T-helper 22 cell (primary cell): ENCODE data around the gene RRP36.
"Not testable (repeated sequence)": the region's sequence is repeated elsewhere in the genome, so short reads cannot be mapped to it uniquely, and the experiment has no call there.

Experiments
- DNase-seq: peaks from one replicate; pipeline ENCODE4 v3.0.0-alpha.2; 2020; ENCODE audit warnings: low read depth

Gene RRP36

DNA sequence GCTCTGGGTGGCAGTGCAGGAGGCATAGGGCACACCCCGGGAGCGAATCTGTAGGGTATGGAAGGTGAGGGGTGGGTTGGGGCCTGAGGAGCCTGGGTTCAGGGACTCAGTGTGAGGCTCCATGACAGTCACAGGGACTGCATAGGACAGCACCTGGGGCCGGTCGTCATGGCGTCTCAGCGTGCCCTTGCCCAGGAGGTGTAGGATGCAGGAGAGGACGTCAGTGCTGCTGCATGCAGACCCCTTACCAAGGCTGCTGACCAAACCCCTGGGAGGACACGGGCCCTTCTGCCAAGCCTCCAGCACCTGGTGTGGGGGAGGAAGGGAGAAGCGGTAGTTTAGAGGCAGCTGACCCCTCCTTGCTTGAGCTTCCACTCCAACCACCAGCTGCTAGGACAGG lies 16.3 kb downstream of the RRP36 start:
- DNase-seq: no peak

DNA sequence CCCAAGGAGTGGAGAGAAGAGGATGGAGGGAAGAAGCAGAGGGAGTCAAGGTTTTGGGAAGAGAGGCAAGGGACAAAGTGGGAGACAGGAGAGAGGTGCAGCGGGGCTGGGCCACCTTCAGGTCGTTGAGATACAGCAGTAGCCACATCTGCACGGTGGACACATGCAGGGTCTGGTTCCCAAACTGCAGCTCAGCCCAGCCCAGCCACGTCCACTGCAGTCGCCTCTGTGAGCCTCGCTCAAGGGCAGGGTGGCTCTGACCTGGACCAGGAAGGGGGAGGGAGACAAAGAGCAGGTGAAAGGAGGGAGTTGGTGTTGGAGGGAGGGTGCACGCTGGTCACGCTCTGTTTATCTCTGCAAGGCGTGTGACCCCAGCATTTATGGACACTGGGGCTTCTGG lies 17.3 kb downstream of the RRP36 start:
- DNase-seq: no peak

DNA sequence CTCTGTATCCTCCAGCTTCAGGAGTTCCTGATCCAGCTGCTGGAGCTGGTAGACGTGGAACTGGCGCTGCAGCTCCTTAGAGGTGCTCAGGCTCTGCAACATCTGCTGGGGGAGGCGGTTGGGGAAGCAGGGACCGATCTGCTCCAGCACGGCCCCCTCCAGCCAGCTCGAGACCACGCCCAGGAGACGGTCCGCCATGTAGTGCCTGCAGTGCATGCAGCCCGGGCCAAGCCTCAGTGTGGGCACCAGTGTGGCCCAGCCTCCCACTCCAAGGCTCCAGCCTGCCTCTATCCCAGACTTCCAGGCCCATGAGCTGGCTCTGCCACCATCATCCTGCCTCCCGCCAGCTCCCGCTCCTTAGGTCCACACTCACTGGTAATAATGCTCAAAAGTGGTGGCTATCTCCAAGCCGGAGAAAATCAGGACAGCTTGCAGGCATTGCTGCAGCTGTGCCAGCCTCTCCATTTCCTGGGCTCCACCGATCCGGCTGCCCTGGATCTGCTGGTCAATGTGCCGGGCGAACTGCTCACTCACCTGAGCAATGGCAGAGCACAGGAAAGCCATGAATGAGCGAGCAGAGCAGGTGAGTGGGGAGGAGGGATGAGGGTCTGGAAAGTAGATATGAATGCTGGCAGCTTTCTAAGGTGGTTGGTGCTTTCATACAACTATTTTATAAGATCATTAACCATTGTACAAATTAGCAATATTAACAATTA lies 19.3 kb downstream of the RRP36 start:
- DNase-seq: no peak

DNA sequence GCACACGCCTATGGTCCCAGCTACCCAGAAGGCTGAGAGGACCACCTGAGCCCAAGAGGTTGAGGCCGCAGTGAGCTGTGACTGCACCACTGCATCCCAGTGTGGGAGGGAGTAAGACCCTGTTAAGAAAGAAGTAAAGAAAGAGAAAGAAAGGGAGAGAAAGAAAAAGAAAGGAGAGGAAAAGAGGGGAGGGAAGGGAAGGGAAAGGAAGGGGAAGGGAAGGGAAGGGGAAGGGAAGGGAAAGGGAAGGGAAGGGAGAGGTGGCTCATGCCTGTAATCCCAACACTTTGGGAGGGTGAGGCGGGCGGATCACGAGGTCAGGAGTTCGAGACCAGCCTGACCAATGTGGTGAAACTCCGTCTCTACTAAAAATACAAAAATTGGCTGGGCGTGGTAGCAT lies 20.1 kb downstream of the RRP36 start:
- not testable (repeated sequence) for DNase-seq

DNA sequence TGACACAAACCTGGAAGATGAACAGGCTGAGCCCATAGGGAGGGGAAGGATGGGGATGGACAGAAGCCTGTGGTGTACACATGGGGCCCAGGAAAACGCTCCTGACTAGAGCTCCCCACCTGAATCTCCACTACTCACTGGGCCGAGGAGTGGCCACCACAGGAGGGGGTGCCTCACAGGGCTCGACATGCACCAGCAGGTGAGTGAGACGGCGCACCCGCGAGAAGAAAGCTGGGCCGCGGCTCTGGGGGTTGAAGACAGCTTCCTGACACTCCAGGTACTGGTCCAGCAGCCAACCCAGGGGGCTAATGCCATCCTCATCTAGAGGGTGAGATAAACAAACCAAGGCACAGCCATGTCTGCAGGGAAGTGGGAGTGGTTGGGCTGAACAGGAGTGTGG lies 21.9 kb downstream of the RRP36 start:
- DNase-seq: no peak

DNA sequence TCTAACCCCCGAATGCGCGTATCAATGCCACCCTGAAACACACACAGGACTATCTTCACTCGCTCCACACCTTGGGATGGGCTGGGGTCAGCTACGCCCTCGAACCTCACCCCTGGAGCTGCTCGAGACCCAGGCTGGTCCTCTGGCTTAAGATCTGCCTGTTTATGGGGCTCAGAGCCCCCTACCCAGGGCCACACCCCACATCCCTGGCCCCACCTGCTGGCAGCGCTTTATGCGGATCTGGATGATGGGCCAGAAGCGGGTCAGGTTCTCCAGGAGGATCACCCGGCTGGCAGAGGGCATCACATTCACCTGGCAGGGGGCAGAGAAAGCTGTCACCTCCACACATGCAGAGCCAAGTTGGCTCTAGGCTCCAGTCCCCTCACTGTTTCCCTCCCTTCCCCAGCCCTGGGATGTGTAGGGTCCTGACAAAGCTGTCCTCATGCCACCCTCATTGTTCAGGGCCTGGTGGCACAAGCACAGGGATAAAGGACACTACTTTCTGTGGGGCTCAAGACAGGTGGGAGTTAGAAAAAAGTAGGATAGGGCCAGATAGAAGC lies 24.0 kb downstream of the RRP36 start:
- no peak for DNase-seq

DNA sequence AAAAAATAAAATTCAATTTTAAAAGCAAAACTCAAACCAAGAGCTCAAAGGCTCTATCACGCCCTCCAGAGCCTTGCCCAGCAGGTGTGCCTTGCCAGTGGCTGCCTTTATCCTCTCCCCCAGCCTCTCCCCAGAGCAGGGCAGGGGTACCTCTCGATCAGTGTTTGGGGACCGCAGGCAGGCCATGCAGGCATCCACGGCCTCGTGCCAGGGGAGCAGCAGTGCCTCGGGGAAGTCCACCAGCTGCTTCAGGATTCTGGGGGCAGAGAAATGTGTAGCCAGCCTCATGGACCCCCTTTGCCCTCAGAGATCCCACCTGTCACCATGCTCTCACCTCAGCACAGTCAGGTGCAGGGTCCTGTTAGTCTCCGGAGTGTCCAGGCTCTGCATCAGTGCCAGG lies 26.6 kb downstream of the RRP36 start:
- no peak for DNase-seq

DNA sequence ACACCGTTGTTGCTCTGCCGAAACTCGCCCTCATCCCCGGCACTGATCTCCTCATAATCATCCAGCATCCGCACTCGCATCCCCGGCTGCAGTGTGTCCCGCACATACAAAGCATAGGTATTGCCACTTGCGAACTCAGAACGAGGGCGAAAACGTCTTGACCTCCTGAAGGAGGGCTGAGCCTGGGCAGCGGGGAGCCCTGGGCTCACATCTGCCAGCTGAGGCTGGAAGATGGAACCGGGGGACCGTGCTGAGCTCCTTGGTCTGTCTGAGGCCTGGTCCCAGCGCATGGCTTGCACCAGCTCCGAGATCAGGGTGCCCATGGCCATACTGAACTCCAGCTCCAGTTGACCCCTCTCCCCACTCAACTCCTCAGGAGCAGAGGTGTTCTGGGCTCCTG lies 29.6 kb downstream of the RRP36 start:
- DNase-seq: no peak

DNA sequence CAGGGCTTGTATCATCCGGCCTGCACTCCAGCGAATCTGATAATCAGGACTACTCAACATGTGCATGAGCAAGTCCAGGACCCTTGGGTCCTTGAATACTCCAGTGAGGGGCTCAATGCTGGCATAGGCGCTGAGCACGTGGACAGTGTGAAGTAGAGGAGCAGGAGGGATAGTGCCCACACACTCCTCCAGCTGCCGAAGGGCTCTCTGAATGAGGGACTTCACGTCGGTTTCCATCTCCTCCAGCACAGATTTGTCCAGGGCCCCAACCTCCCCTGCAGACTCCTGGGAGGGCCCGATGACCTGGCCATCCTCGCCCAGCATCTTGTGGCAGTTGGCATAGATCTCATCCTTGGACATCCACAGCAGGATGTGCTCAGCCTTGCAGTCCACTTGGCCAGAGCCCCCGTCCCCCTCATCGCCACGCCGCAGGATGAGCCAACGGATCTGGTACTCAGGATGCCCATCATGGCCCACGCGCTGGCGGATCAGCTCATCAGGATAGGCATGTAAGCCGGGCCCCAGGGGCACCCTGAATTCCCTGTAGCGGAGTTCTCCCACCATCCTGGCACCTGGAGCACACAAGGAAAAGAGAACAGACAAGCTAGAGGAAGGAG lies 30.9 kb downstream of the RRP36 start:
- no peak for DNase-seq

DNA sequence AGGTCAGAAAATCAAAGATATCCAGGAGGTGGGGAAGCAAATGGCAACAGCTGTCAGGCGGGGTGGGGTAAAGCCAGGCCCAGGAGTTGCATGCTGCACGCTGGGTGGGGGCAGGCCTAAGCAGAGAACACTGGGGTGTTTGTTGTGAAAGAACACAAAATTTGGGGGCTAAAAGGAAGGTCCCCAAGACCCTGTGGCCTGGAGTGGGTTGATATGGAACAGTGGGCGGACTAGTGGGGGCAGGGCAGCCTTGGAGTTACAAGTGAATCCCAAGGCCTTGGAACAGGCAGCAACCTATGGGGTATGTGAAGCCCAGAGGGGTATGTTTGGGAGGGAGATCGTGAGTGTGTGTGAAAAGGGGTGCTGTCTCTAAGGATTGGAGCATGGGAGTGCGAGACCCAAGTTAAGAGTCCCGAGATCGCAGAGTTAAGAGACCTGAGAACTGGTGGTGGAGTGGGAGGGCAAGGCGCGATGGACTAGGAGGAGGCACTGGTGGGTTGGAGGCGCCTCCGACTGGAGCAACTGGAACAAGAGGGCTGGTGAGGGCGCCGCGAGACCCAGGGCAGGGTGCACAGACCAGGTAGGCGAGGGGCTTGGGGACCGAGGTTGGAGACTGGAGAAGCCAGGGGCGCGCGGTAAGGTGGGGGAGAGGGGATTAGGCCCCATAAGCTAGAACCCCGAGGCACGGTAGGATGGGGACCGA lies 31.6 kb downstream of the RRP36 start:
- DNase-seq: no peak

DNA sequence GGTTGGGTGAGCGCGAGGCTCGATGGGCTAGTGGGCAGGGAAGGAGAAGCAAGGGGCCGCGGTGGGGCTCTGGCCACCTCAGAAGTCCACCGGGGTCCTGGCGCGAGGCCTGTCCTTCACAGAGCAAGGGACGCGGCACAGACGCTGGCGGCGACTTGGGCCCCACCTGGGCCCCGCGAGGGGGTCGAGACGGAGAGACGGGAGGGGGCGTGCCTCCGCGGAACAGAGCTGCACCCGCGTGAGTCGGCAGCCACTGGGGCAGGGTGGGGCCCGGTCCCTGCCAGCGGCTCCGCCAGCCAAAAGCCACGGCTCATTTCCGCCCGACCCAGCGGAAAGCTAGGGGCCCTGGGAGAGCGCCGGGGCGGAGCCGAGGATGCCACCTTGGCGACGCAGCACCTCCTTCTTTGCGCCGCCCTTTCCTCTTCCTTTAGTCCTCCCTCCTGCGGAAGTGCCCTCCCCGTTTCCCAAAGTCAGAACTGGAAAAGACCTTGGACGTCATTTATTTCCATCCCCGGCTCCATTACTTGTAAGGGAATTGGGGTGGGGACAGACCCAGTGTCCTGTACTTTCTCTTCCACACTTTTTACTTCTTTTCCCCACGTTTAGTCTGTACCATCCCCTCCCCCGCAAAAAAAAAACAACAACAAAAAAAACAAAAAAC lies 32.3 kb downstream of the RRP36 start, which contains the start of gene CUL7:
Gene CUL7 (minus strand): TSS at position 307 of the 661 bp plus-strand sequence. CDS start 1,063 bp downstream, outside the sequence.
- peak; percentile 86 for DNase-seq

DNA sequence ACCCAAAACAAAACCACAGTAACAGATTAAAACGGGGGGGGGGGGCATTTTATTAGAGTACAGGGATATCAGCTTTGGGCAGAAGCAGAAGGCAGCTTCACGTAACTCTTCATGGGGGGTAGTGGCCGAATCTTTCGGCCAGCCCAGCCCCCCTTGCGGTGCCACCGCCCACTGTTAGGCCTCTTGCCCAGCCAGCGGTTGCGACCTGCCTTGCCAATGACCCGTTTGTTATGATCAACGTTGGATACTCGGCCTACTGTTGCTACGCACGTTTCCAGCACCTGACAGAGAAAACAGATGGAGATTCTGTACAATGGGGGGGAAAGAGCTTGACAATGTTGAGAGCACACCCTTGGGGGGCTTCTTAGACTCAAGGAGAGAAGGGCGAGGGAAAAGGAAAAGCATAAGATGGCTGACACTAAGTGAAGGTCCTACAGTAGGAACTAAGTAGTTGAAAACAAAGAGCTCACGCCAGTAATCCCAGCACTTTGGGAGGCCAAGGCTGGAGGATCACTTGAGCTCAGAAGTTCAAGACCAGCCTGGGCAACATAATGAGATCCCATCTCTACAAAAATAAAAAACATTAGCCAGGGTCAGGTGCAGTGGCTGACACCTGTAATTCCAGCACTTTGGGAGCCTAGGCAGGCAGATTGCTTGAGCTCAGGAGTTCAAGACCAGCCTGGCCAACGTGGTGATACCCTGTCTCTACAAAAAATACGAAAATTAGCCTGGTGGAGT lies 33.0 kb downstream of the RRP36 start:
- DNase-seq: no peak

DNA sequence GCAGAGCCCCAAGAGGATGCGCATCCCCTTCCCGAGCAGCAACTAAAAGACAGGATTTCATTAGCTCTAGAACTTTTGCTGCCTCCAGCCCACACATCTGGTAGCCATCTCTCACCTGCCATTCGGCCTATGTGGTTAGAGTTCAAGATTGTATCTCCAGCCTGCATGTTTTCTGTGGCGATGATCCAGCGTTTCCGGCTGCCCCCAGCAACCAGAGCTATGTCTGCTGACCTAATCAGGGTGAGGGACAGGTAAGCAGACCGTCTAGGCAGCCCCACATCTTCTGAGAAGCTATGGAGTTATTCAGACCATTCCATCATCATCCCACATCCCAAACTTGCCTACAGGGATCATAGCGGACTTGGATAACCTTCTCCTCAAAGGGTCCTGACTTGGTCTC lies 34.5 kb downstream of the RRP36 start:
- no peak for DNase-seq

DNA sequence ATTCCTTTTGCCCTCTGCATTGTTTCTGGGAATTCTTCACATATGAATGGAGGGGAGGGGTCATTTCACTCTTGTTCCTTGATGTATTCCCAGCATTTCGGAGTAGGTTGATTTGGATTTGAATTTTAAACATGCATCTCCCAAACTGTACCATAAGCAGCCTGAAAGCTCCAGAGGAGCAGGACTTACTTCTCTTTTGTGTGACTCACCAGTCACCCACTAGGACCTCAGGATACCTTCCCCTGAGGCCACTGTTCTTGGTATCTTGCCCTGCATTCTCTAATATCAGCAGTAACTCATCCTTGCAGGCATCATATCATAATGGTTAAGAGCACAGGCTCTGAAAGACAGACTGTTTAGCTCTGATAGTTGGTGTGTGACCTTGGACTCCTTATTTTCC lies 37.1 kb downstream of the RRP36 start:
- no peak for DNase-seq

DNA sequence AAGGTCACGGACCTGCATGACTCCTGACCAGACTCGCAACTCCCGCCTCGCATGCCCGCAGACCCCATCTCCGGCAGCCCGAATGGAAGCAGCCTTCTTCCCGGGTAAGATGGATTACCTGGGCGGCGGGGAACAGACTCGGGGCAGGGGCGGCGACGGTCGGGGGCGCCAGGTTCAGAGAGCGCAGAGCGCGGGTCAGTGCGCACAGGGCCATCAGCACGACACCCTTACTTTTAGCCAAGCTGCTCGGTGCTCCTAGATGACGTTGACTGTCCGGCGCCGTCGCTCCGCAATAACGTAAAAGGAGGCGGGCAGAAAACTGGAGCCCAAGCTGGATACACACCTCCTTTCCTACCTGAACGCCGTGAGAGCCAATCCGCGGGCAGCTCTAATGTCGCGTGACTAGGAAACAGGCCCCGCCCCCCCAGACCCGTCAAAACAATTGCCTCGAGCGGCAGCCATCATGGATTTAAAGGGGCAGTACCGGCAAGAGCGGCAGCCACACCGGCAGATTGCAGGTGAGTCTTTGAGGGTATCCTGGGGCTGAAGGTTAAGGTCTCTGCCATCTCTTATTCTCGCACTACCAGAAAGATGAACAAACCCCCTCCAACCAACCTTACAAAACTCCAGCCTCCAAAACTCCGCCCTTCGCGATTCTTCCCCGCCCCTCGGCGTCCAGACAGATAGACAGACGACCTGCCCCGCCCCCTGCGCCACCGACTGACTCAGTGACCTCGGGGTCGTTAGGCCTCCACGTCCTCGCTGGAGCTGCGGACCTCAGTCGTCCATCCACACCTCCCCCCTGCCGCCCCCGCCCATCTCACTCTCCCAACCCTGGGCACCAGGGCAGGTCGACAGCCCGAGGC lies 38.0 kb downstream of the RRP36 start, which contains the start of the genes KLC4 and MRPL2:
Gene KLC4 (plus strand): TSS at position 464 of the 866 bp plus-strand sequence. CDS start 1,705 bp downstream, outside the sequence.
Gene MRPL2 (minus strand): TSS at position 267 of the 866 bp plus-strand sequence. CDS start 53 bp downstream, at position 214.
- peak; percentile 95 for DNase-seq

DNA sequence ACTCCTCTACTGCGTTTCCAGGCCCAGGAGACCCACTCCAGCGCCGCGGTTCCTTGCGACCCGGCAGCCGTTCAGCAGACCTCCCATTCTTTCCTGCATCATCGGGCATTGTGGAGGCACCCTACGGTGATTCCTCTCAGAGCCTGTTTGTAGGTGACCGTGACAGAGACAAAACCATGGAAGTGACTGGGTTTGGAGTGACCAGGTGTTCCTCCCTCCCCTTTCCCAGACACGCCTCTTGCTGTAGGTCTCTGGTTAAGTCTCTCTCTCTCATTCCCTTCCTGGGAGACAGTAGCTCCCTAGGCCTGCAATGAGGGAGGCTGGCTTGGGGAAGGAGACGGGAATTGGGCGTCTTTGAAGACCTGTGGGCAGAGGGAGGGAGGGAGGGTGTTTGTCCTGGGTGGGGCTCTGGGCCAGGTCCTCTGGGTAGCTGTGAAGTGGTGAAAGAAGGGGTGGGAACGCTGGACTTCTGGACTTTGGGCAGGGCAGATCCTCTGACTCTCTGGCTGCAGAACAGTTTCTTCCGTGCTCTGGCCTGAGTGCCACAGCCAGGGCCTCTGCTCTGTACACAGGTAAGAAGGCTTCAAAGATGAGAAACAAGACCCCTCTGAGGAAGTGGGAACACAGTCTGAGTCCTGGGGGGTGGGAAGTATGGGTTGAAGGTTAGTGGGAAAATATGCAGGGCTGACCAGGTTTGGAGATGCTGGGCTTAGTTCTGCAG lies 38.8 kb downstream of the RRP36 start:
- DNase-seq: no peak

DNA sequence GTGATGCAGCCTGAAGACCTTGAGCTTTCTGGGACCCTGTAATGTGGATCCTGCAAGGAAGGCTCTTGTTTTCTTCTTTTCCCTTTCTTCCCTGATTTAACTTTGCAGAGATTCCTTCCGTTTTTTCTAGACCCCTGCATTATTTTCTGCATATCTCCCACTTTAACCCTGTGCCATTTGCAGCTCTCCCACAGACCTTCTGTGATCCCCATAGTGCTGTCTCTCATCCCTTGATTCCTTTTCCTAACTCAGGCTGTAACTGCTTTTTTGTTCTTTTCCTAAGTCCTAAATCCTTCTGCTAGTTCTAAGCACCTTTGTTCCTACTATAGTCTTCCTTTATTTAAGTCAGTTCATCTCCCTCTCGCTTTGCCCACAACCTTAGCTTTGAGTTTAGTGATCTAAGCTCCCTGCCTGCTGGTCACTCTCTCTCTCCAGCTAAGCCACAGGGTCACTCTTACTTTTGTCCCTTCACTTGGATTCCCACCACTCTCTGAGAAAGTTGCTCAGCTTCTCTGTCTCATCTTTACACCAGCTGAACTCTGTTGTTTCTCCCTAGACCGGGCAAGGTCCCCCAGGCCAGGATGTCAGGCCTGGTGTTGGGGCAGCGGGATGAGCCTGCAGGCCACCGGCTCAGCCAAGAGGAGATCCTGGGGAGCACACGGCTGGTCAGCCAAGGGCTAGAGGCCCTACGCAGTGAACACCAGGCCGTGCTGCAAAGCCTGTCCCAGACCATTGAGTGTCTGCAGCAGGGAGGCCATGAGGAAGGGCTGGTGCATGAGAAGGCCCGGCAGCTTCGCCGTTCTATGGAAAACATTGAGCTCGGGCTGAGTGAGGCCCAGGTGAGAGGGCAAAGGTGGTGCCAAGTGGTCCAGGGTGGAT lies 39.6 kb downstream of the RRP36 start:
- DNase-seq: no peak

DNA sequence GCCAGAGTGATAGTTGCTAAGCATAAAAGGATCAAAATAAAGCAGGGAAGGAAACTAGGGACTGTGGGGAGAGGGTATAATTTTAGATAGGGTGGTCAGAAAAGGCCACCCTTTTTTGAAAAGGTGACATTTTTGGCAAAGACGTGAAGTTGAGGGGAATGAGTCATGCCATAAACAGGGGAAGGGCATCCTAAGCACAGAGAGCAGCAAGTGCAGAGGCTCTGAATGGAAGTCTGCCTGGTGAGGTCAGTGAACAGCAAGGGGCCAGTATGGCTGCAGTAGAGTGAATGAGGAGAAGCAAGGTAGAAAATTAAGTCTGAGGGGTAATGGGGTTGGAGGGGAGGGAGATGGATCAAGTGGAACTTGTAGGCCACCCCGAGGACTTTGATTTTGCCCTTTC lies 40.4 kb downstream of the RRP36 start:
- DNase-seq: no peak

DNA sequence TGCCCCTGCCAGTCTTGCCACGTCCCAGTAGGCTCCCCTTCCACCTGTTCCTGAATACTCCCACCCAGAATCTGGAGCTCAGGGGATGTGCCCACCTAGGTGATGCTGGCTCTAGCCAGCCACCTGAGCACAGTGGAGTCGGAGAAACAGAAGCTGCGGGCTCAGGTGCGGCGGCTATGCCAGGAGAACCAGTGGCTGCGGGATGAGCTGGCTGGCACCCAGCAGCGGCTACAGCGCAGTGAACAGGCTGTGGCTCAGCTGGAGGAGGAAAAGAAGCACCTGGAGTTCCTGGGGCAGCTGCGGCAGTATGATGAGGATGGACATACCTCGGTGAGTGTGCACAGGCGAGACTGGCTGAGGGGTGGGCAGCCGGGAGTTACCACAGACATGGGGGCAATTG lies 41.4 kb downstream of the RRP36 start:
- no peak for DNase-seq
